ENCODE measurements around the gene TMOD2. TPM values are rescaled to one million over a fixed set of nuclear protein-coding genes. Genes with fewer than 3 reads are reported as not detected.

The TMOD2 gene
- total RNA-seq, 1 donor from 2014 or later = 1.9 TPM

DNA sequence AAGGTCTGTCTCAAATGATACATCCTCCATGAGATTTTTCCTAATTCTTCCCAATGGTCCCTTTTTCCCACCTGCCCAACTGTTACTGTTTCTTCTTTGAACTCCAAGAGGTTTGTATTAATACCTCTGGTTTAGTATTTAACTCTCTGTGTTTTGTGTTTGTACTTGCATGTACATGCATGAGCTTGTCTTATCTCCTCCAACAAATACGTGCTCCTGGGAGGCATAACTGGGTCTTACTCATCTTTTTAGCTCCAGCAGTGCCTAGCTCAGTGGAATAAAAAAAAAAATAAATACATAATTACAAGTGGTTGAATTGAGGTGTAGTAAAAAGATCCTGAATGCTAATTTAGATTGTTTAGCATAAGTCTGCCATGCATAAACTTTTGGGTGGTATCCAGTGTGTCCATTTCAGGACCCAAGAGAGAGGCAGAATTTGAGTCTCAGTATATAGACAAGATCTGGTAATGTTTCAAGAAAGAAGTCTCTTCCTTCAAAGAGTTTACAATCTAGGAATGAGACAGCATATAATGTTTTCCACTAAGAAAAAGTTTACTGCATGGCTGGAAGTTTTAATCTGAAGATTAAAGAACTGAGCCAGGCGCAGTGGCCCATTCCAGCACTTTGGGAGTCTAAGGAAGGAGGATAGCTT, 12.2 kb upstream of the TMOD2 start:
- Histone ChIP-seq H2AFZ (replicated peaks) (no peak overlapping the region), H3K9me3 (ENCODE audit: low read depth) (no peaks in the 10 kb centered on the region), H3K4me2 (no peak overlapping the region), H3K79me2 (ENCODE audit: low read depth) (no peaks in the 10 kb centered on the region), H3K4me3 (no peak overlapping the region), H3K36me3 (no peaks in the 10 kb centered on the region), H3K4me1 (peaks cover 5% of the 10 kb centered on the region), H3K27ac (no peak overlapping the region), H3K27me3 (peaks cover 74% of the 10 kb centered on the region), H3F3A (ENCODE audit: low read depth) (peaks cover 18% of the 10 kb centered on the region), H3K9ac (no peak overlapping the region), H4K20me1 (ENCODE audit: low read depth) (peaks cover 14% of the 10 kb centered on the region)
- H3K9me3 Mint-ChIP-seq = no peaks in the 10 kb centered on the region
- H3K4me3 Mint-ChIP-seq = peak overlapping the region; percentile 49
- H3K36me3 Mint-ChIP-seq = no peaks in the 10 kb centered on the region
- H3K27ac Mint-ChIP-seq = no peak overlapping the region
- TF ChIP-seq EZH2 (IDR thresholded peaks at IDR 0.05) (no peak), EZH2phosphoT487 (IDR thresholded peaks at IDR 0.05) (no peak)
- TF ChIP-seq, protein P1, sequence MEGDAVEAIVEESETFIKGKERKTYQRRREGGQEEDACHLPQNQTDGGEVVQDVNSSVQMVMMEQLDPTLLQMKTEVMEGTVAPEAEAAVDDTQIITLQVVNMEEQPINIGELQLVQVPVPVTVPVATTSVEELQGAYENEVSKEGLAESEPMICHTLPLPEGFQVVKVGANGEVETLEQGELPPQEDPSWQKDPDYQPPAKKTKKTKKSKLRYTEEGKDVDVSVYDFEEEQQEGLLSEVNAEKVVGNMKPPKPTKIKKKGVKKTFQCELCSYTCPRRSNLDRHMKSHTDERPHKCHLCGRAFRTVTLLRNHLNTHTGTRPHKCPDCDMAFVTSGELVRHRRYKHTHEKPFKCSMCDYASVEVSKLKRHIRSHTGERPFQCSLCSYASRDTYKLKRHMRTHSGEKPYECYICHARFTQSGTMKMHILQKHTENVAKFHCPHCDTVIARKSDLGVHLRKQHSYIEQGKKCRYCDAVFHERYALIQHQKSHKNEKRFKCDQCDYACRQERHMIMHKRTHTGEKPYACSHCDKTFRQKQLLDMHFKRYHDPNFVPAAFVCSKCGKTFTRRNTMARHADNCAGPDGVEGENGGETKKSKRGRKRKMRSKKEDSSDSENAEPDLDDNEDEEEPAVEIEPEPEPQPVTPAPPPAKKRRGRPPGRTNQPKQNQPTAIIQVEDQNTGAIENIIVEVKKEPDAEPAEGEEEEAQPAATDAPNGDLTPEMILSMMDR (IDR thresholded peaks at IDR 0.05) = no peak
- H3K27me3 Mint-ChIP-seq (ENCODE audit: insufficient read depth, low read depth) = peaks cover 15% of the 10 kb centered on the region
- H3K4me1 Mint-ChIP-seq = peaks cover 31% of the 10 kb centered on the region
- no peak for DNase-seq (ENCODE audit: low spot score)

DNA sequence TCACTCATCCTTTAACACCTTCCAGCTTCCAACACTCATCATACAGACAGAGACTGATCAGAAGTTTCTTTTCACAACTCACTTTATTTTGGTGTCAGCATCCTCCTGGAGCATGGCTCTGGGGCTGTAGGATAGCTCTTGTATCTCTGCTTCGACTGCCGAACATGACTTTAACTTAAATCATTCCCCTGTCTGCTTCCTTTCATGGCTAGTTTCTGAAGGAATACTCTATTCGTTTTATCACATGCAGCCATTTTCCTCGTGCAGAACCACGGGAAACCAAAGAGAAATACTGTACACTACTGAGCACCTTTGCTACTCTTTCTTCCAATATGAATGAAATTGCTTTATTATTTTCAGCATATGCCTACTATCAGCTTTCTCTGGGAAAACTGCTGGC, 2.1 kb upstream of the TMOD2 start:
- no peaks in the 10 kb centered on the region for H3K79me2 ChIP-seq (ENCODE audit: low read depth)
- H4K20me1 ChIP-seq (ENCODE audit: low read depth) = no peaks in the 10 kb centered on the region
- Mint-ChIP-seq H3K4me3 (no peak overlapping the region), H3K36me3 (no peaks in the 10 kb centered on the region), H3K4me1 (peaks cover 10% of the 10 kb centered on the region), H3K9me3 (peaks cover 2% of the 10 kb centered on the region), H3K27ac (no peak overlapping the region), H3K27me3 (ENCODE audit: insufficient read depth, low read depth) (peaks cover 27% of the 10 kb centered on the region)
- H3K4me3 ChIP-seq = no peak overlapping the region
- H3K9ac ChIP-seq = no peak overlapping the region
- H3K9me3 ChIP-seq (ENCODE audit: low read depth) = no peaks in the 10 kb centered on the region
- no peak overlapping the region for H3K4me2 ChIP-seq
- TF ChIP-seq, protein P1 (IDR thresholded peaks at IDR 0.05) = no peak
- TF ChIP-seq EZH2phosphoT487 (IDR thresholded peaks at IDR 0.05) = no peak
- H3K27ac ChIP-seq = no peak overlapping the region
- H3K4me1 ChIP-seq = no peaks in the 10 kb centered on the region
- H3F3A ChIP-seq (ENCODE audit: low read depth) = peaks cover 7% of the 10 kb centered on the region
- H2AFZ ChIP-seq (replicated peaks) = no peak overlapping the region
- H3K36me3 ChIP-seq = no peaks in the 10 kb centered on the region
- DNase-seq (ENCODE audit: low spot score) = no peak
- peaks cover 98% of the 10 kb centered on the region for H3K27me3 ChIP-seq

DNA sequence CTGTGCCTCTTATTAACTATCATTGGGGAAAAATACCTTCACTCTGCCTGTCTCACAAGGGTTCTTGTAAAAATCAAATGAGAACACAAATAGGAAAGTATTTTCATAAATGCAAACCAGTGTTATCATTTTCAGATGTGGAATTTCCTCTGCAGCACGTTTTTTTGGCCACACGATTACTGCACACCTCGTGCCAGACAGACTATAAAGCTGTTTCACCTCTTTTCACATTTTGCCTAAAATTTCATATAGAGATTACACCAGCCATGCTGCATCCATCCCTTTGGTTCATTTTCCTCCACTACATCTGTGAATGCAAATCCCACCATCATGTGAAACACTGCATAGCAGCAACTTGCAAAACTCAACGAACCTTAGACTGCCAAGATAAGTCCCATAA, 1.2 kb upstream of the TMOD2 start:
- H3K36me3 ChIP-seq = no peaks in the 10 kb centered on the region
- Mint-ChIP-seq H3K27ac (no peak overlapping the region), H3K4me3 (peak overlapping the region; percentile 91), H3K9me3 (peaks cover 2% of the 10 kb centered on the region), H3K27me3 (ENCODE audit: insufficient read depth, low read depth) (peaks cover 29% of the 10 kb centered on the region), H3K4me1 (peaks cover 10% of the 10 kb centered on the region), H3K36me3 (no peaks in the 10 kb centered on the region)
- H2AFZ ChIP-seq (replicated peaks) = no peak overlapping the region
- H4K20me1 ChIP-seq (ENCODE audit: low read depth) = no peaks in the 10 kb centered on the region
- H3K4me1 ChIP-seq = no peaks in the 10 kb centered on the region
- DNase-seq (ENCODE audit: low spot score) = no peak
- no peaks in the 10 kb centered on the region for H3K9me3 ChIP-seq (ENCODE audit: low read depth)
- no peaks in the 10 kb centered on the region for H3K79me2 ChIP-seq (ENCODE audit: low read depth)
- no peak overlapping the region for H3K4me2 ChIP-seq
- H3K27me3 ChIP-seq = peaks cover 97% of the 10 kb centered on the region
- no peak overlapping the region for H3K9ac ChIP-seq
- H3K4me3 ChIP-seq = no peak overlapping the region
- H3F3A ChIP-seq (ENCODE audit: low read depth) = peaks cover 7% of the 10 kb centered on the region
- TF ChIP-seq EZH2phosphoT487 (IDR thresholded peaks at IDR 0.05) (no peak), EZH2 (IDR thresholded peaks at IDR 0.05) (no peak)
- TF ChIP-seq, protein P1 (IDR thresholded peaks at IDR 0.05) = no peak
- no peak overlapping the region for H3K27ac ChIP-seq
